ENCODE results near the gene SYNPO. TPM values are rescaled to one million over a fixed set of nuclear protein-coding genes. Genes with fewer than 3 reads are reported as not detected.

Gene SYNPO
- total RNA-seq, 1 donor from 2014 or later = 49.3 TPM

GRCh38 chr5:150596313-150596712 lies 44.1 kb upstream of the SYNPO start:
- peaks cover 2% of the 10 kb centered on the region for H3K4me1 Mint-ChIP-seq
- no peak for DNase-seq
- CTCF ChIA-PET = no interaction called here
- no peak overlapping the region for H3K27ac Mint-ChIP-seq
- intact Hi-C loops (cut with micrococcal nuclease) = no loop called here
- H3K4me3 Mint-ChIP-seq = no peak overlapping the region
- POLR2A ChIA-PET = no interaction called here
- H3K9me3 Mint-ChIP-seq = no peaks in the 10 kb centered on the region
- ATAC-seq (ENCODE audit: low read depth) = no peak
- H3K36me3 Mint-ChIP-seq (ENCODE audit: low read depth) = no peaks in the 10 kb centered on the region
- peaks cover 2% of the 10 kb centered on the region for H3K27me3 Mint-ChIP-seq
- no peak for TF ChIP-seq CTCF (IDR thresholded peaks at IDR 0.05)

- H3K27me3 Mint-ChIP-seq = peaks cover 2% of the 10 kb centered on the region
- intact Hi-C loops (cut with micrococcal nuclease) = no loop called here
- ATAC-seq (ENCODE audit: low read depth) (no peak), DNase-seq (no peak)
- CTCF ChIA-PET = no interaction called here
- peaks cover 2% of the 10 kb centered on the region for H3K4me1 Mint-ChIP-seq
- H3K4me3 Mint-ChIP-seq = no peak overlapping the region
- no peaks in the 10 kb centered on the region for H3K9me3 Mint-ChIP-seq
- no peaks in the 10 kb centered on the region for H3K36me3 Mint-ChIP-seq (ENCODE audit: low read depth)
- TF ChIP-seq CTCF (IDR thresholded peaks at IDR 0.05) = no peak
- H3K27ac Mint-ChIP-seq = no peak overlapping the region
- POLR2A ChIA-PET = no interaction called here
Observed at GRCh38 chr5:150596826-150597225, 43.6 kb upstream of the SYNPO start.

- DNase-seq = no peak
- Mint-ChIP-seq H3K9me3 (no peaks in the 10 kb centered on the region), H3K27ac (no peak overlapping the region), H3K4me3 (no peak overlapping the region), H3K4me1 (peaks cover 2% of the 10 kb centered on the region), H3K27me3 (peaks cover 2% of the 10 kb centered on the region), H3K36me3 (ENCODE audit: low read depth) (no peaks in the 10 kb centered on the region)
- intact Hi-C loops (cut with micrococcal nuclease) = no loop called here
- ATAC-seq (ENCODE audit: low read depth) = no peak
- no peak for TF ChIP-seq CTCF (IDR thresholded peaks at IDR 0.05)
- CTCF ChIA-PET = no interaction called here
- POLR2A ChIA-PET = no interaction called here
Observed at GRCh38 chr5:150598006-150598405, 42.5 kb upstream of the SYNPO start.

GRCh38 chr5:150598821-150599273 lies 41.6 kb upstream of the SYNPO start:
- intact Hi-C loops (cut with micrococcal nuclease) = no loop called here
- H3K4me3 Mint-ChIP-seq = no peak overlapping the region
- CTCF ChIA-PET = no interaction called here
- H3K4me1 Mint-ChIP-seq = peaks cover 2% of the 10 kb centered on the region
- POLR2A ChIA-PET = no interaction called here
- no peak for TF ChIP-seq CTCF (IDR thresholded peaks at IDR 0.05)
- ATAC-seq (ENCODE audit: low read depth) (no peak), DNase-seq (no peak)
- peaks cover 2% of the 10 kb centered on the region for H3K27me3 Mint-ChIP-seq
- no peaks in the 10 kb centered on the region for H3K9me3 Mint-ChIP-seq
- H3K27ac Mint-ChIP-seq = no peak overlapping the region
- H3K36me3 Mint-ChIP-seq (ENCODE audit: low read depth) = no peaks in the 10 kb centered on the region

- no peak overlapping the region for H3K4me3 Mint-ChIP-seq
- DNase-seq (no peak), ATAC-seq (ENCODE audit: low read depth) (no peak)
- no peak overlapping the region for H3K27ac Mint-ChIP-seq
- POLR2A ChIA-PET = no interaction called here
- CTCF ChIA-PET = no interaction called here
- TF ChIP-seq CTCF (IDR thresholded peaks at IDR 0.05) = no peak
- intact Hi-C loops (cut with micrococcal nuclease) = no loop called here
- peaks cover 2% of the 10 kb centered on the region for H3K4me1 Mint-ChIP-seq
- peaks cover 2% of the 10 kb centered on the region for H3K27me3 Mint-ChIP-seq
- no peaks in the 10 kb centered on the region for H3K9me3 Mint-ChIP-seq
- H3K36me3 Mint-ChIP-seq (ENCODE audit: low read depth) = no peaks in the 10 kb centered on the region
Observed at GRCh38 chr5:150599281-150599680, 41.2 kb upstream of the SYNPO start.
